Measurements from ENCODE around the gene LRRC51.

LRRC51 gene

GRCh38 chr11:72070491-72070890, 10.2 kb upstream of the LRRC51 start:
- DNase-seq, result no peak

- DNase-seq, result peak; percentile 79
Observed at GRCh38 chr11:72072348-72072747, 8.3 kb upstream of the LRRC51 start.

DNA sequence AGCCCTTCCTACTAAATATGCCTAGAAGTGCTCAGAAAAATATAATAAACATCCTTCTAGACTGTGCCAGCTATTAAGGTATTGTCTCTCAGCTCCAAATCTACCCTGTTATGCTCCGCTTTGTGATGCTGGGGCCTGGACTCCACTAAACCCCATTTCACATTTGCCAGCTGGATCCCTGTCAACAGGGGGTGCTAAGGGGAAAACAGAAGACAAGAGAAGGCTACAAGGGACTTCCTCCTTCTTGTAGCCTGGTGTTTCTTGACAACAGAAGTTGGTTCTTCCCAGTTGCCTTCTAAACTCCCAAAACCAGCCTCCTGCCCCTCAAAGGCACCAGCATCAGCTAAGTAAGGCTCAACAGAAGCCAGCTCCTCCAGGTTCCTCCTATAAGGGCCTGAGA, 5.5 kb upstream of the LRRC51 start:
- DNase-seq, result peak; percentile 33

- DNase-seq, result no peak
Observed at GRCh38 chr11:72075756-72076155, 4.9 kb upstream of the LRRC51 start.

DNA sequence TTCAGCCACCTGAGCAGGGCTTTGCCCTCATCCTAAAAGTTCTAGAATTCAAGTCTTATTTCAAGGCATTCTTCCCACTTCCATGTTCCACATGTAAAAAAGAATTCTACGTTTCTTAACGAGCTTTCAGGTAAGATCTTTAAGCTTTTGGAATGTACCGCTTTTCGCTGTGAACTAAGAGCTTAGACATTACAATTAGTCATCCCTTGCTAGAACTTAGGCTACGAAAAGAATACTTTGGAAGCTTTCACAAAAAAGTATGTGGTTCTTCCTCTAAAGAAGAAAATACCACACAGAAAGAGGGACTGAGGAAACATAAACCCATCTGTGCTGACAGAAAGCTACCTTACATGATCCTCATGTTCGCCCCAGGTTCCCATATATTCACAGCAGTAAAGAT, 2.2 kb upstream of the LRRC51 start:
- DNase-seq, result no peak

GRCh38 chr11:72079819-72080325, 778 bp upstream of the LRRC51 start:
- no peak for DNase-seq

DNA sequence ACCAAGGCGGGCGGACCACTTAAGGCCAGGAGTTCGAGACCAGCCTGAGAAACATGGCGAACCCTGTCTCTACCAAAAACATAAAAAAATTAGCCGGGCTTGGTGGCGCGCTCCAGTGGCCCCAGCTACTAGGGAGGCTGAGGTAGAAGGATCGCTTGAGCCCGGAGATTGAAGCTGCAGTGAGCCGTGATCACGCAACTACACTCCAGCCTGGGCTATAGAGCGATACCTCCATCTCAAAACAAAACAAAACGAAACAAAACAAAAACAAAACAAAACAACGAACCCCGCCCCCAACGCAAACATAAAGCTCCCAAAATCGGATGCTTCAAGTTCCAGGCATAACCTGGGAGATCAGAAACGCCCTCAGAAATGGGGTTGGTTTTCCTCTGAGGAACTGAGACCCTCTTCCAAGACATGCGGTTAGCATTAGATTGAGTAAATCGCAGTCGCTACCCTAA, 564 bp downstream of the LRRC51 start:
- DNase-seq, result no peak

DNA sequence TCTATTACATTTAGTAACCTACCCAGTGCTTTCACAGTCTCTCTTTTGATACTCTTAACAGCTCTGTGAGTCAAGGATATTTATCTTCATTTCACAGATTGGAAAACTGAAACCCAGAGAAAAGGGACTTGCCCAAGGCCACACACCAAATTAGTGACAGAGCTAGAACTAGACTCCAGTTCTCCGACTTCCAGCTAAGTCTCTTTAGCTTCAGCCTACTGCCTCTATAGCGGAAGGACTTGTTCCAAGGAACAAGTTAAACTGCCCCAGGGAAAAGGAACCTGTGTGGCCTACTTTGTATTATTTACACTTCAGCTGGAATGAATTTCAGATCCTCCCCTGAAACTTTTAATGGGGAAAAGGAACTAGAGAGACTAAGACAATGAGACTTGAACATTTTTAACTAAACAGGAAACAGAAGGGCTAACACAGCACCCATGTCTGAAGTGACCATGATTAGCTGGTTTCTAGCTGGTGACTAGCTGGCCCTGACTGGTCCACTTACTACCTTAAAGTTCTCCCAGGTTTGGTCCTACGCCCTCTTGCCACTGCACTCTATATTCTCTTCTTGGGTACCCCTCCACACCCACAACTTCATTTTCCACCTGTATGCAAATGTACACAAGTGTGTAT, 1.3 kb downstream of the LRRC51 start:
- no peak for DNase-seq

- DNase-seq, result no peak
Observed at GRCh38 chr11:72083414-72083813, 2.8 kb downstream of the LRRC51 start.

- DNase-seq, result no peak
Observed at GRCh38 chr11:72084076-72084475, 3.4 kb downstream of the LRRC51 start.

DNA sequence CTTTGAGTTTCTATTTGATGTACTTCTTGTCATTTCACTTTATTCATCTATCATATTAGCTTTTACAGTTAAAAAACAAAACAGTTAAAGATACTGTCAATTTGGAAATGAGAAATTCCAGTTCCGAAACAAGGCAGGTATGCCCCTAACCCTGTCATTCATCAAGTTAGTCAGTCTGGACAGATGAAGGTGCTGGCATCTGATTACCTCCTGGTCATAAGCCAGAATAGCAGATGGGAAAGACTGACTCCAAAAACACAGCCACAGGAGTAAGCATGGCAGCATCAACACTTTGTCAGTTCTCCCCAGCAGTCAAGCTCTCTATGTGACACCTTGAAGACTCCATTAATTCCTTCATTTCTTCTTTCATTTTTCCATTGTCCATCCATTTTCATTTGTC, 4.3 kb downstream of the LRRC51 start:
- no peak for DNase-seq

GRCh38 chr11:72085621-72086351, 5.1 kb downstream of the LRRC51 start:
- DNase-seq, result no peak

- no peak for DNase-seq
Observed at GRCh38 chr11:72088076-72088808, 7.6 kb downstream of the LRRC51 start.

DNA sequence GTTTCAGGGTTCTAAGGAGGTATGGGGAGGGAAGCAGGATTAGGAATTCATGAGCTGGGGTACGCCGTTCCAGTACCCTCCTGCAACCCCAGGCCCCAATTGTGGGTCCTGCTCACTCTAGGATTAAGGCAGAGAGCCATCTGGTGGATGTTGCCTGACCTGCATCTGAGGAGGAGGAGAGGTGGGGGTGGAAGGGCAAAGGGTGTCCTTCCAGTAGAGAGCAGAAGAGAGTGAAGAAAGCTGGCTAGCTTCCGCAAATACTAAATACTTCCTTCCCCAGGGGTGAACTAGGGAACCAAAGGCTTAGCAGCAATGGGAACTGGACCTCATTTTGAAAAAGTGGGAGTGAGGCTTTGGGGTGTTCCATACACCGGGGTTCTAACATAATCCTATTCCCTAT, 10.6 kb downstream of the LRRC51 start:
- peak; percentile 70 for DNase-seq

DNA sequence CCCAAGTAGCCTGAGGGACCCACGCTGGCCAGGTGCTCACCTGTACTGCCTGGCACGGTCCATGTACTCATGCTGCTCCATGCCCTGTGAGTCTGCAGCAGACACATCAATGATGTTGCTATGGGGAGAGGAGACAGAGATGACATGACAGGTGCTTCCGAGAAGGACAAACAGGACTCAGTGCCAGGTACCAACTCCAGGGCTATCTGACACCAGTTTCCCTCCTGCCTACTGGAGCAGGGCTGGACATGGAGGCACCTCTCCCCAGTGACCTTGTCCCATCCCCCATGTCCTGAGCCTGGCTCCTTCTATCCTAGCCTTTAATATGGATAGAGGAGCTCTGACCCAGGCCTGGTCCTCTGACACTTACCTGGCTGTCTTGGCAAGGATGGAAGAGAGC, 18.1 kb downstream of the LRRC51 start:
- no peak for DNase-seq

DNA sequence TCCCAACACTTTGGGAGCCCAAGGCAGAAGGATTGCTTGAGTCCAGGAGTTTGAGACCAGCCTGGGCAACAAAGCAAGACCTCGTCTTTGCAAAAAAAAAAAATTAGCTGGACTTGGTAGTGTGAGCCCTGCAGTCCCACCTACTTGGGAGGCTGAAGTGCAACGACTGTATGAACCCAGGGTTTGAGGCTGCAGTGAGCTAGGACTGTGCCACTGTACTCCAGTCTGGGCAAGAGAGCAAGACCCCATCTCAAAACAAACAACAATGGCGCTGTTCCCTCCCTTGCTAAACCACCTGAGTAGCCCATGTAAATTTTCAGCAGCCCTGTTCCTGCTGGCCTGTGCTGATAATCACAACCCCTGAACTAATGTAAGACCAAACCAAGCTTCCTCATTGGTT, 19.4 kb downstream of the LRRC51 start:
- DNase-seq, result no peak

DNA sequence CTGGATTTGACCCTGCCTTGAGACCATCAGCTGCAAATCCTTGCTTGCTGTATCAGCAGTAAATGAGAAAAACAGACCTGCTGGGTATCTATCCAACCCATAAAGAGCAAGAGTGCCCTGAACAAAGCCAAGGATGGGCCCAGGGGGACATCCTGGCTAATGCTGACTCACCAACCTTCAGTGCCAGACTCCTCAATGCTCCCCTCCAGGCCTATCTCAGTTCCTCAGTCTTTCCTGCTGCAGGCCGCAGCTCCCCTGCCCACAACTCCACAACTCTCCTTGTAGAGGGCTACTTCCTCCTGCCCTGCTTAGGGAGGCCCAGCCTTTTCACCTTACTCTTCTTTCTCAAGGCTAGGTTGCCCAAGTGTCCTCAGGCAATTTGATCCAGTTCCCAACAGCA, 19.8 kb downstream of the LRRC51 start:
- no peak for DNase-seq

DNA sequence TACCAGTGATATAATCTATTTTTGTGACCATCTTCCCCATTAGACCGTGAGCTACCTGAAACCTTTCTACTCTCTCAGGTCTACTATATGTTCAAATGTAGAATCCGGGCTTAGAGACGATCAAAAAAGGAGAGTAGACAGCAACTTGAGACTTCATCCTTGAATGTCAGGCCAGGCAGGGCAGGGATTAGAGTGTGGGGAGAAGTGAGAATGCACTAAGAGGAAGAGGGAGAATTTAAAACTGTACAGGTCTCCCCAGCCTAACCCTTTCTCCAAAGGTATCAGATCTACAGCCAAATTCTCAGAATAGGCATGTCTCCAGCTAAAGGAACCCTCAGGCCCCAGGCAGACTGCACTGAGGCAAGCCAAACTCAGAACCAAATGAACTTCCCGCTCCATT, 21.5 kb downstream of the LRRC51 start:
- no peak for DNase-seq

- DNase-seq, result no peak
Observed at GRCh38 chr11:72102631-72102945, 21.9 kb downstream of the LRRC51 start.

GRCh38 chr11:72102946-72103753, 22.5 kb downstream of the LRRC51 start, which contains the start of gene LAMTOR1:
Gene LAMTOR1 (minus strand): TSS chr11:72103297. CDS start chr11:72103224, 73 bp downstream.
- peak; percentile 100 for DNase-seq

GRCh38 chr11:72103754-72104167, 23.1 kb downstream of the LRRC51 start:
- DNase-seq, result no peak

GRCh38 chr11:72105888-72106287, 25.2 kb downstream of the LRRC51 start, which contains the start of gene TOMT:
Gene TOMT (plus strand): TSS chr11:72105924. CDS start chr11:72105952, 28 bp downstream.
- no peak for DNase-seq
